ENCODE results near the gene NUF2. TPM values are rescaled to one million over a fixed set of nuclear protein-coding genes. Genes with fewer than 3 reads are reported as not detected.

The NUF2 gene
- total RNA-seq, 2 experiments from 2014 or later = 86.1 to 92.5 TPM

DNA sequence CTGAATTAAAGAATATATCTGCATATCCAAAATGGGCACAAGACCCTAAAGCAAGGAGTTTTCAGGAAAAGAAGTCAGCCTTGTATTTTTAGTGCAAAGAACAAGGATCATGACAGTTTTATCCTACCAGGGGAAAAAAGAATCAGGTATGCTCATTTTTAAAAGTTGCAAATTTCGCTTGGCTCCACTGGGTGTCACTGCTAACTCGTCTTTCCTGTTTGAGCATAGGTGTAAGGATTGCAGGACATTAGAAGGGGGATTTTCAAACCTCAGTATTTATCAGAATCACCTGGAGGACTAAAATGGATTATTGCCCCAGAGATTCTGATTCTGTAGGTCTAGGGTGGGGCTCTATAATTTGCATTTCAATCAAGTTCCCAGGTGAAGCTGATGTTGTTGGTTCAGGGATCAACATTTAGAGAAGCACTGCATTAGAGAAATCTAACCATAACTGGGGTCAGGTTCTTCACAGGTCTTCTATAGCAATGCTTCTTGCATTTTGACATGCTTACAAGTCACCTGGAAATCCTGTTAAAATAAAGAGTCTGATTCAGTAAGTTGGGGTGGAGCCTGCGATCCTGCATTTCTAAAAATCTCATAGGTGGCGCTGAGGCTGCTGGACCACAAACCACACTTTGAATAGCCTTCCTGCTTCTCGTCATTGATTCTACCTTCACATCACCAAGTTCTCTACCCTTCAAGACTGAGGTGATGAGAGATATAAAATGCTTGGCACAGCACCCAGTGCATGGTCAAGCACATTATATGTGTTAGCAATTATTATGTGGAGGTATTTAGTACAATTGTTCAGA lies 39.6 kb downstream of the NUF2 start:
- H4K20me1 ChIP-seq (ENCODE audit: insufficient read depth, low read length) = no peaks in the 10 kb centered on the region
- H3K27ac ChIP-seq (ENCODE audit: low read depth, low read length, poor library complexity, severe bottlenecking) = no peak overlapping the region
- peak overlapping the region; percentile 44; the same call in 1 of the 2 replicates for H2AFZ ChIP-seq (ENCODE audit: low read length)
- no peak overlapping the region for H3K4me3 ChIP-seq (ENCODE audit: low read depth, low read length, poor library complexity, severe bottlenecking)
- peak; percentile 34 for DNase-seq (ENCODE audit: low spot score)
- intact Hi-C loops (cut with micrococcal nuclease; ENCODE audit: unreplicated experiment) = loop anchor here (2.0 to 5.0 kb wide), 2 partner anchors 167 to 1426 kb away; no protein-coding TSS in a partner anchor
- POLR2A ChIA-PET = interaction anchor here (0.6 kb wide), 1 partner anchor 291 kb away, joined by 3 read pairs; no protein-coding TSS in a partner anchor
- H3K9me3 ChIP-seq (ENCODE audit: low read length) = no peaks in the 10 kb centered on the region
- H3K4me1 ChIP-seq (ENCODE audit: insufficient read depth, low read length, poor library complexity, severe bottlenecking) = peaks cover 6% of the 10 kb centered on the region
- BruUV-seq (replicated peaks) = no TSS peak
- peak overlapping the region; percentile 24; the same call in 1 of the 2 replicates for H3K4me2 ChIP-seq (ENCODE audit: low read length)
- TF ChIP-seq EZH2phosphoT487 (IDR thresholded peaks at IDR 0.05; ENCODE audit: borderline replicate concordance, low read depth, low read length) = no peak
- TF ChIP-seq, protein P1, sequence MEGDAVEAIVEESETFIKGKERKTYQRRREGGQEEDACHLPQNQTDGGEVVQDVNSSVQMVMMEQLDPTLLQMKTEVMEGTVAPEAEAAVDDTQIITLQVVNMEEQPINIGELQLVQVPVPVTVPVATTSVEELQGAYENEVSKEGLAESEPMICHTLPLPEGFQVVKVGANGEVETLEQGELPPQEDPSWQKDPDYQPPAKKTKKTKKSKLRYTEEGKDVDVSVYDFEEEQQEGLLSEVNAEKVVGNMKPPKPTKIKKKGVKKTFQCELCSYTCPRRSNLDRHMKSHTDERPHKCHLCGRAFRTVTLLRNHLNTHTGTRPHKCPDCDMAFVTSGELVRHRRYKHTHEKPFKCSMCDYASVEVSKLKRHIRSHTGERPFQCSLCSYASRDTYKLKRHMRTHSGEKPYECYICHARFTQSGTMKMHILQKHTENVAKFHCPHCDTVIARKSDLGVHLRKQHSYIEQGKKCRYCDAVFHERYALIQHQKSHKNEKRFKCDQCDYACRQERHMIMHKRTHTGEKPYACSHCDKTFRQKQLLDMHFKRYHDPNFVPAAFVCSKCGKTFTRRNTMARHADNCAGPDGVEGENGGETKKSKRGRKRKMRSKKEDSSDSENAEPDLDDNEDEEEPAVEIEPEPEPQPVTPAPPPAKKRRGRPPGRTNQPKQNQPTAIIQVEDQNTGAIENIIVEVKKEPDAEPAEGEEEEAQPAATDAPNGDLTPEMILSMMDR (conservative IDR thresholded peaks at IDR 0.05; ENCODE audit: low read length) = peak; percentile 82
- H3K36me3 ChIP-seq (ENCODE audit: insufficient read depth, low read length) = peaks cover 13% of the 10 kb centered on the region
- H3K9me2 ChIP-seq (ENCODE audit: insufficient read depth, low read length) = no peaks in the 10 kb centered on the region
- H3K79me2 ChIP-seq (ENCODE audit: insufficient read depth, low read depth, low read length) = no peaks in the 10 kb centered on the region
- CTCF ChIA-PET (ENCODE audit: unreplicated experiment) = no interaction called here

DNA sequence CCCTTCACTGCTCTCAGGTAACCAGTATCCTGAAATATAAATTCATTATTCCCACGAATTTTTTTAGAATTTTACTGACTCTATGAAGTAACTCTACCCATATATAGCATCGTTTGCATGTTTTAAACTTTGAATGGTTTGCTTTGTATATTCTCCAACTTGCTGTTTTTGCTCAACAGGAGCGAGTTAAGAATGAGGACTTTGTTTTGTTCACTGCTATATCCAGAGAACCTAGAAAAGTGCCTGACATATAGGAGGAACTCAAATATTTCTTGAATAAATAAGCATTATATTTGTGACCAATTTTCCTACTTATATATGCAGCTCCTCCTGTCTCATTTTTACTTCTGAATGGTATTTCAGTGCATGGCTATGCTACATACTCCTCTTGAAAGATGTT lies 43.4 kb downstream of the NUF2 start:
- ChIA-PET CTCF (ENCODE audit: unreplicated experiment) (no interaction called here), POLR2A (no interaction called here)
- no peaks in the 10 kb centered on the region for H3K36me3 ChIP-seq (ENCODE audit: insufficient read depth, low read length)
- intact Hi-C loops (cut with micrococcal nuclease; ENCODE audit: unreplicated experiment) = no loop called here
- H3K4me2 ChIP-seq (ENCODE audit: low read length) = no peak overlapping the region
- no TSS peak for BruUV-seq (replicated peaks)
- H3K4me3 ChIP-seq (ENCODE audit: low read depth, low read length, poor library complexity, severe bottlenecking) = no peak overlapping the region
- TF ChIP-seq, protein P1 (conservative IDR thresholded peaks at IDR 0.05; ENCODE audit: low read length) = no peak
- no peak for TF ChIP-seq EZH2phosphoT487 (IDR thresholded peaks at IDR 0.05; ENCODE audit: borderline replicate concordance, low read depth, low read length)
- no peak overlapping the region for H3K27ac ChIP-seq (ENCODE audit: low read depth, low read length, poor library complexity, severe bottlenecking)
- H2AFZ ChIP-seq (ENCODE audit: low read length) = no peak overlapping the region
- H3K9me2 ChIP-seq (ENCODE audit: insufficient read depth, low read length) = no peaks in the 10 kb centered on the region
- H3K79me2 ChIP-seq (ENCODE audit: insufficient read depth, low read depth, low read length) = no peaks in the 10 kb centered on the region
- peaks cover 6% of the 10 kb centered on the region for H3K4me1 ChIP-seq (ENCODE audit: insufficient read depth, low read length, poor library complexity, severe bottlenecking)
- no peaks in the 10 kb centered on the region; the same call in 1 of the 2 replicates for H3K9me3 ChIP-seq (ENCODE audit: low read length)
- DNase-seq (ENCODE audit: low spot score) = no peak
- H4K20me1 ChIP-seq (ENCODE audit: insufficient read depth, low read length) = no peaks in the 10 kb centered on the region

DNA sequence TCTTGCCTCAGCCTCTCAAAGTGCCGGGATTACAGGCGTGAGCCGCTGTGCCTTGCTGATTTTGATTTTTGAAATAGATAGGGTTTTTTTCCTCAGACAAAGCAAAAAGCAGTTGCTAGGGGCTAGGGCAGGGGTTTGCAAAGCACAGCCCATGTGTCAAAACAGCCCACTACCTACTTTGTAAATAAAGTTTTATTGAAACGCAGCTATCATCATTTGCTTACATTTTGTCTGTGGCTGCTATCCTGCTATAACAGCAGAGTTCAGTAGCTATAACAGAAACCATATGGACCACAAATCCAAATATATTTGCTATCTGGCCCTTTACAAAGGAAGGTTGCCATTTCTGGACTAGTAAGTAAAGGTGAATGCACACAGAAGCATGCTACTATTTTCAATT lies 44.8 kb downstream of the NUF2 start:
- no TSS peak for BruUV-seq (replicated peaks)
- Histone ChIP-seq H2AFZ (ENCODE audit: low read length) (no peak overlapping the region), H3K36me3 (ENCODE audit: insufficient read depth, low read length) (no peaks in the 10 kb centered on the region), H3K27ac (ENCODE audit: low read depth, low read length, poor library complexity, severe bottlenecking) (no peak overlapping the region), H3K4me2 (ENCODE audit: low read length) (no peak overlapping the region), H3K4me3 (ENCODE audit: low read depth, low read length, poor library complexity, severe bottlenecking) (no peak overlapping the region), H3K9me3 (ENCODE audit: low read length) (no peaks in the 10 kb centered on the region; the same call in 1 of the 2 replicates), H4K20me1 (ENCODE audit: insufficient read depth, low read length) (no peaks in the 10 kb centered on the region), H3K4me1 (ENCODE audit: insufficient read depth, low read length, poor library complexity, severe bottlenecking) (peaks cover 2% of the 10 kb centered on the region), H3K9me2 (ENCODE audit: insufficient read depth, low read length) (no peaks in the 10 kb centered on the region), H3K79me2 (ENCODE audit: insufficient read depth, low read depth, low read length) (no peaks in the 10 kb centered on the region)
- CTCF ChIA-PET (ENCODE audit: unreplicated experiment) = no interaction called here
- POLR2A ChIA-PET = no interaction called here
- DNase-seq (ENCODE audit: low spot score) = no peak
- TF ChIP-seq, protein P1 (conservative IDR thresholded peaks at IDR 0.05; ENCODE audit: low read length) = no peak
- TF ChIP-seq EZH2phosphoT487 (IDR thresholded peaks at IDR 0.05; ENCODE audit: borderline replicate concordance, low read depth, low read length) = no peak
- intact Hi-C loops (cut with micrococcal nuclease; ENCODE audit: unreplicated experiment) = no loop called here

All from OCI-LY7 (cell line).